Ammon's horn (tissue), 1 donor: ENCODE results near the gene ITGAL.
A peak's percentile ranks its signal among the peaks of the same experiment; 100 is the strongest.
"Not testable (repeated sequence)": the region's sequence is repeated elsewhere in the genome, so short reads cannot be mapped to it uniquely, and the experiment has no call there.

Source experiments
- DNase-seq: peaks from one replicate; pipeline ENCODE4 v3.0.0-alpha.2; 2016; ENCODE audit warnings: low spot score

ITGAL gene

GRCh38 chr16:30457743-30458560, 14.6 kb upstream of the ITGAL start:
- DNase-seq: no peak

- DNase-seq: peak; percentile 30
Measured at GRCh38 chr16:30458561-30459394, 13.8 kb upstream of the ITGAL start.

GRCh38 chr16:30459456-30459855, 13.1 kb upstream of the ITGAL start:
- DNase-seq: no peak

- not testable (repeated sequence) for DNase-seq
Measured at GRCh38 chr16:30461426-30461825, 11.1 kb upstream of the ITGAL start.

GRCh38 chr16:30464078-30464477, 8.5 kb upstream of the ITGAL start:
- DNase-seq: no peak

- DNase-seq: no peak
Measured at GRCh38 chr16:30470170-30470512, 2.4 kb upstream of the ITGAL start.

- no peak for DNase-seq
Measured at GRCh38 chr16:30470632-30470995, 1.9 kb upstream of the ITGAL start.

- DNase-seq: peak; percentile 13
Measured at GRCh38 chr16:30473231-30474073, 910 bp downstream of the ITGAL start.

GRCh38 chr16:30474074-30474452, 1.5 kb downstream of the ITGAL start:
- no peak for DNase-seq

- no peak for DNase-seq
Measured at GRCh38 chr16:30474684-30475083, 2.1 kb downstream of the ITGAL start.

GRCh38 chr16:30476991-30477390, 4.4 kb downstream of the ITGAL start:
- no peak for DNase-seq

- not testable (repeated sequence) for DNase-seq
Measured at GRCh38 chr16:30477773-30478172, 5.2 kb downstream of the ITGAL start.

GRCh38 chr16:30478766-30479478, 6.4 kb downstream of the ITGAL start:
- DNase-seq: peak; percentile 11

- DNase-seq: no peak
Measured at GRCh38 chr16:30481381-30481780, 8.8 kb downstream of the ITGAL start.

GRCh38 chr16:30482366-30482765, 9.8 kb downstream of the ITGAL start:
- DNase-seq: no peak

GRCh38 chr16:30484887-30485286, 12.3 kb downstream of the ITGAL start:
- DNase-seq: no peak

GRCh38 chr16:30485818-30486436, 13.4 kb downstream of the ITGAL start:
- DNase-seq: no peak

- DNase-seq: peak; percentile 25
Measured at GRCh38 chr16:30488764-30489605, 16.4 kb downstream of the ITGAL start.

- no peak for DNase-seq
Measured at GRCh38 chr16:30490210-30490609, 17.7 kb downstream of the ITGAL start.

- DNase-seq: no peak
Measured at GRCh38 chr16:30491229-30491628, 18.7 kb downstream of the ITGAL start.
